HepG2 (cell line): ENCODE measurements around the gene CLASP1. TPM values are rescaled to one million over a fixed set of nuclear protein-coding genes. Genes with fewer than 3 reads are reported as not detected.

Experiments
- AKNA ChIP-seq: sonication (generic); formaldehyde crosslinking; IDR thresholded peaks from 2 replicates; pipeline ENCODE4 v1.4.0; 2020; ENCODE audit warnings: missing genetic modification reagents, borderline replicate concordance
- E2F2 ChIP-seq: sonication (generic); formaldehyde crosslinking; IDR thresholded peaks from 2 replicates; pipeline ENCODE4 v1.4.0; 2020; ENCODE audit warnings: missing genetic modification reagents, borderline replicate concordance
- HMGXB3 ChIP-seq: sonication (generic); formaldehyde crosslinking; IDR thresholded peaks from 2 replicates; pipeline ENCODE4 v1.4.0; 2020; ENCODE audit warnings: missing genetic modification reagents, borderline replicate concordance
- MED1 ChIP-seq: sonication (generic); formaldehyde crosslinking; IDR thresholded peaks from 2 replicates; pipeline ENCODE4 v1.4.0; 2020; ENCODE audit warnings: missing genetic modification reagents
- MIXL1 ChIP-seq: IDR thresholded peaks from 2 replicates; pipeline ENCODE4 v1.6.1; 2016
- REXO4 ChIP-seq: sonication (generic); formaldehyde crosslinking; IDR thresholded peaks from 2 replicates; pipeline ENCODE4 v1.8.0; 2022; ENCODE audit warnings: missing genetic modification reagents, mild to moderate bottlenecking, borderline replicate concordance
- TEAD3 ChIP-seq: optimal IDR thresholded peaks from 2 replicates; pipeline ENCODE3; 2016; ENCODE audit warnings: borderline replicate concordance
- TRAFD1 ChIP-seq: sonication (generic); formaldehyde crosslinking; IDR thresholded peaks from 2 replicates; pipeline ENCODE4 v1.5.1; 2020; ENCODE audit warnings: missing genetic modification reagents, mild to moderate bottlenecking, borderline replicate concordance
- ZBTB34 ChIP-seq: sonication (generic); formaldehyde crosslinking; IDR thresholded peaks from 2 replicates; pipeline ENCODE4 v1.8.0; 2022; ENCODE audit warnings: mild to moderate bottlenecking, missing genetic modification reagents
- ZBTB43 ChIP-seq: sonication (generic); formaldehyde crosslinking; conservative IDR thresholded peaks from 2 replicates; pipeline ENCODE4 v1.4.0; 2020; ENCODE audit warnings: missing genetic modification reagents
- ZNF232 ChIP-seq: sonication (generic); formaldehyde crosslinking; IDR thresholded peaks from 2 replicates; pipeline ENCODE4 v1.4.0; 2020; ENCODE audit warnings: missing genetic modification reagents, borderline replicate concordance
- ZNF556 ChIP-seq: sonication (generic); formaldehyde crosslinking; IDR thresholded peaks from 2 replicates; pipeline ENCODE4 v1.4.0; 2020; ENCODE audit warnings: mild to moderate bottlenecking, missing genetic modification reagents, borderline replicate concordance
- ZNF792 ChIP-seq: IDR thresholded peaks from 2 replicates; pipeline ENCODE4 v1.6.1; 2016
- ZSCAN21 ChIP-seq: sonication (generic); formaldehyde crosslinking; IDR thresholded peaks from 2 replicates; pipeline ENCODE4 v1.8.0; 2022; ENCODE audit warnings: mild to moderate bottlenecking, missing genetic modification reagents, moderate library complexity, borderline replicate concordance
- polyA plus RNA-seq, 8 experiments: library from polyadenylated mRNA; depleted of rRNA in 3 of 8; stranded (reverse) in 7 of 8; unstranded in 1 of 8; fragments of >200 nt; fragmentation: Illumina TruSeq in 4 of 8; extraction: Trizol in 4 of 8; gene quantifications; 2 replicates each; pipeline versions ENCODE4 v1.2.1 to v1.2.3, GENCODE V29; 2011 to 2016; ENCODE audit warnings: low read depth in 4 of 8, missing spikeins in 1 of 8, mixed read lengths in 1 of 8; ENCODE audit not compliant: insufficient read depth in 1 of 8
- total RNA-seq, 5 experiments: library from RNA; depleted of rRNA; stranded (reverse); fragments of >200 nt; fragmentation: Illumina TruSeq; extraction: Trizol; gene quantifications; 2 replicates each; pipeline ENCODE4 v1.2.3, GENCODE V29; 2016; ENCODE audit warnings: low read depth in 1 of 5

Gene CLASP1
- total and polyA plus RNA-seq, 2 of the 13 experiments (the other 11 are each of a cell fraction or from before 2014, with no cell fraction given): 11.7 to 47.9 TPM

- TF ChIP-seq AKNA (CRISPR knock-in tag) (no peak), ZSCAN21 (CRISPR knock-in tag) (0 out of 2 replicates have a peak, but pooled peaks have one; percentile 27), HMGXB3 (CRISPR knock-in tag) (peak; percentile 43; the same call in 1 of the 2 replicates), MIXL1 (CRISPR knock-in tag) (peak; percentile 93), E2F2 (no peak), ZBTB34 (CRISPR knock-in tag) (peak; percentile 49; the same call in 1 of the 2 replicates), ZBTB43 (CRISPR knock-in tag) (peak; percentile 46; the same call in 1 of the 2 replicates), MED1 (CRISPR knock-in tag) (peak; percentile 72), REXO4 (no peak), TEAD3 (CRISPR knock-in tag) (peak; percentile 72), ZNF232 (peak; percentile 27; the same call in 1 of the 2 replicates), TRAFD1 (CRISPR knock-in tag) (no peak), ZNF556 (CRISPR knock-in tag) (no peak), ZNF792 (CRISPR knock-in tag) (peak; percentile 91)
Observed at GRCh38 chr2:121567957-121568409, 81.3 kb downstream of the CLASP1 start (continued).
